ENCODE measurements around the gene HDLBP.

GRCh38 chr2:241248289-241248688 lies 67.2 kb downstream of the HDLBP start:
- TF ChIP-seq CTCF (IDR thresholded peaks at IDR 0.05): no peak
- TF ChIP-seq POLR2A (IDR thresholded peaks at IDR 0.05): no peak

Data from testis (tissue), 2 donors.